A673 (cell line): ENCODE measurements around the gene EFCAB8.

Experiments
- CTCF ChIP-seq: fragments of 300-800, 200-600 bp; sonication (generic); conservative IDR thresholded peaks from 2 replicates; pipeline ENCODE4 v1.5.1; 2017; ENCODE audit warnings: low read depth, mild to moderate bottlenecking, antibody characterized with exemption, low read length, moderate library complexity, mixed read lengths
- EZH2 ChIP-seq: fragments of 200-600 bp; sonication (generic); IDR thresholded peaks from 2 replicates; pipeline ENCODE4 v1.6.1; 2017; ENCODE audit warnings: borderline replicate concordance, low read depth, mild to moderate bottlenecking, mixed read lengths, antibody characterized with exemption, low read length; ENCODE audit not compliant: poor library complexity, severe bottlenecking

- TF ChIP-seq EZH2 (no peak), CTCF (no peak)
These were observed 72.0 kb downstream of the EFCAB8 start for GRCh38 chr20:32930701-32931100.
